HCT116 (cell line): ENCODE data around the gene ITGA7.

Experiments
- CTCF ChIP-seq, 3 experiments: fragments of 200-600 bp in 1 of 3; sonication (generic) in 1 of 3; IDR thresholded peaks in 2 of 3; conservative IDR thresholded peaks in 1 of 3; 2 replicates each; pipeline ENCODE4 v1.5.1; 2012 to 2017; ENCODE audit warnings: low read depth in 2 of 3, low read length in 2 of 3, antibody characterized with exemption in 1 of 3, borderline replicate concordance in 1 of 3, control low read depth in 1 of 3, mild to moderate bottlenecking in 1 of 3, mixed read lengths in 1 of 3, mixed run types in 1 of 3, moderate library complexity in 1 of 3; ENCODE audit not compliant: insufficient read depth in 1 of 3
- EGR1 ChIP-seq: IDR thresholded peaks from 2 replicates; pipeline ENCODE4 v1.6.1; 2012; ENCODE audit warnings: low read depth
- EZH2 ChIP-seq: fragments of 200-600 bp; sonication (generic); IDR thresholded peaks from 2 replicates; pipeline ENCODE4 v1.6.1; 2017; ENCODE audit warnings: antibody characterized with exemption, mixed run types
- FOSL1 ChIP-seq: IDR thresholded peaks from 2 replicates; pipeline ENCODE4 v1.6.1; 2012; ENCODE audit warnings: low read depth
- JUND ChIP-seq: IDR thresholded peaks from 2 replicates; pipeline ENCODE4 v1.6.1; 2012
- POLR2A ChIP-seq: IDR thresholded peaks from 2 replicates; pipeline ENCODE4 v1.7.0; 2011; ENCODE audit warnings: borderline replicate concordance; ENCODE audit not compliant: insufficient read depth, insufficient read length; ENCODE audit errors: extremely low read depth
- RAD21 ChIP-seq: IDR thresholded peaks from 2 replicates; pipeline ENCODE4 v1.6.1; 2012; ENCODE audit warnings: low read depth, mild to moderate bottlenecking
- REST ChIP-seq: IDR thresholded peaks from 2 replicates; pipeline ENCODE4 v1.6.1; 2012; ENCODE audit warnings: low read depth
- SIN3A ChIP-seq: IDR thresholded peaks from 2 replicates; pipeline ENCODE4 v1.6.1; 2012; ENCODE audit warnings: low read depth
- SP1 ChIP-seq: IDR thresholded peaks from 2 replicates; pipeline ENCODE4 v1.6.1; 2012; ENCODE audit warnings: low read depth
- ZFX ChIP-seq: fragments of 450-650 bp; IDR thresholded peaks from 2 replicates; pipeline ENCODE4 v1.6.1; 2017

GRCh38 chr12:55708695-55709233 lies 1.1 kb upstream of the ITGA7 start:
- TF ChIP-seq CTCF (IDR thresholded peaks at IDR 0.05 in 2 of 3, conservative IDR thresholded peaks at IDR 0.05 in 1 of 3; ENCODE audit: borderline replicate concordance in 1 of 3, insufficient read depth in 1 of 3, low read depth in 2 of 3, low read length in 2 of 3) (no peak), REST (no peak), FOSL1 (no peak), EGR1 (no peak), RAD21 (no peak), POLR2A (no peak), EZH2 (no peak), JUND (no peak), SP1 (no peak), SIN3A (no peak), ZFX (no peak)
